Upper lobe of right lung (tissue), 1 donor: ENCODE results near the gene CTDP1. TPM values are rescaled to one million over a fixed set of nuclear protein-coding genes. Genes with fewer than 3 reads are reported as not detected.
A peak's percentile ranks its signal among the peaks of the same experiment; 100 is the strongest.

Source experiments
- ATAC-seq: fragments of 200-7000 bp; cut with Tn5 transposase; one replicate; pipeline ENCODE4 v1.9.1; 2020; ENCODE audit warnings: mild to moderate bottlenecking, moderate library complexity
- DNase-seq: peaks from one replicate; pipeline ENCODE4 v3.0.0-alpha.2; 2020
- H3K27ac ChIP-seq: fragments of 200-600 bp; one replicate; pipeline ENCODE4 v1.8.0; 2022
- H3K27me3 ChIP-seq: fragments of 200-600 bp; one replicate; pipeline ENCODE4 v1.8.0; 2022; ENCODE audit warnings: mild to moderate bottlenecking
- H3K36me3 ChIP-seq: fragments of 200-600 bp; one replicate; pipeline ENCODE4 v1.8.0; 2022
- H3K4me1 ChIP-seq: fragments of 200-600 bp; one replicate; pipeline ENCODE4 v1.8.0; 2022
- H3K4me3 ChIP-seq: fragments of 200-600 bp; one replicate; pipeline ENCODE4 v1.8.0; 2022; ENCODE audit warnings: mild to moderate bottlenecking
- H3K9me3 ChIP-seq: fragments of 200-600 bp; one replicate; pipeline ENCODE4 v1.8.0; 2022
- intact Hi-C: fragments of 100-400 bp; cut with DNase I; formaldehyde crosslinking; loops from one replicate; pipeline ENCODE4 v1.11.0; 2022
- long read RNA-seq: library from polyadenylated mRNA; unstranded; transcript quantifications from one replicate; pipeline ENCODE4 v2.0.0, GENCODE V29; 2021
- total RNA-seq: library from RNA; stranded (reverse); fragmentation: NEBNext Ultra II Directional; extraction: Animal tissue kit (Norgen Biotek cat#: 25700); gene quantifications from one replicate; pipeline ENCODE4 v1.2.1, GENCODE V29; 2021
- TF ChIP-seq, protein P1 (sequence below): fragments of 200-600 bp; IDR thresholded peaks from one replicate; pipeline ENCODE4 v1.8.0; 2022; ENCODE audit warnings: antibody characterized with exemption
- donor health status: DM: no; HTN: yes; CAD: no; lungs with severe emphysema.

The CTDP1 gene, protein sequence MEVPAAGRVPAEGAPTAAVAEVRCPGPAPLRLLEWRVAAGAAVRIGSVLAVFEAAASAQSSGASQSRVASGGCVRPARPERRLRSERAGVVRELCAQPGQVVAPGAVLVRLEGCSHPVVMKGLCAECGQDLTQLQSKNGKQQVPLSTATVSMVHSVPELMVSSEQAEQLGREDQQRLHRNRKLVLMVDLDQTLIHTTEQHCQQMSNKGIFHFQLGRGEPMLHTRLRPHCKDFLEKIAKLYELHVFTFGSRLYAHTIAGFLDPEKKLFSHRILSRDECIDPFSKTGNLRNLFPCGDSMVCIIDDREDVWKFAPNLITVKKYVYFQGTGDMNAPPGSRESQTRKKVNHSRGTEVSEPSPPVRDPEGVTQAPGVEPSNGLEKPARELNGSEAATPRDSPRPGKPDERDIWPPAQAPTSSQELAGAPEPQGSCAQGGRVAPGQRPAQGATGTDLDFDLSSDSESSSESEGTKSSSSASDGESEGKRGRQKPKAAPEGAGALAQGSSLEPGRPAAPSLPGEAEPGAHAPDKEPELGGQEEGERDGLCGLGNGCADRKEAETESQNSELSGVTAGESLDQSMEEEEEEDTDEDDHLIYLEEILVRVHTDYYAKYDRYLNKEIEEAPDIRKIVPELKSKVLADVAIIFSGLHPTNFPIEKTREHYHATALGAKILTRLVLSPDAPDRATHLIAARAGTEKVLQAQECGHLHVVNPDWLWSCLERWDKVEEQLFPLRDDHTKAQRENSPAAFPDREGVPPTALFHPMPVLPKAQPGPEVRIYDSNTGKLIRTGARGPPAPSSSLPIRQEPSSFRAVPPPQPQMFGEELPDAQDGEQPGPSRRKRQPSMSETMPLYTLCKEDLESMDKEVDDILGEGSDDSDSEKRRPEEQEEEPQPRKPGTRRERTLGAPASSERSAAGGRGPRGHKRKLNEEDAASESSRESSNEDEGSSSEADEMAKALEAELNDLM
- total RNA-seq, result 23.0 TPM
- long read RNA-seq, full-length matches to known transcripts, result 46 of 65 reads
- long read RNA-seq, partial matches to known transcripts, result 9 of 65 reads
- long read RNA-seq, other reads (novel, unspliced or antisense), result 10 of 65 reads

DNA sequence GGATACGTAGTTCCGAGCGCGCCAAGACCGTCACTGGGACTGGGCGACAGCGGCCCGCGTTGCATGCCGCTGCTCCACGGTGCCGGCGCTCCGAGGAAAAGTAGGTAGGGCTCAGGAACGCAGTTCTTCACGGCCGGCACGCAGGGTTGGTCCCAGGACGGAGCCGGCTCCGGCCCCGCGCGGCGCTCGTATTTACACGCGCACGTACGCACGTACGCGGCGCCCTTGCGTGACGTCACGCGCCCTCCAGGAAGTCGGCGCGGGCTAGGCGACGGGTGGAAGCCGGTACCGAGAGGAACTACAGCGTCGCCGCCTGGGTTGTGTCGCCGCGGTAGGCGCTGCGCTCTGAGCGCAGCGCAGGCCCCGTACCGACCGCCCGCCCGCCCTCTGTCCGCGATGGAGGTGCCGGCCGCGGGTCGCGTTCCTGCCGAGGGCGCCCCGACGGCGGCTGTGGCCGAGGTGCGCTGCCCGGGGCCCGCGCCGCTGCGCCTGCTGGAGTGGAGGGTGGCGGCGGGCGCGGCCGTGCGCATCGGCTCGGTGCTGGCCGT, at the start of gene CTDP1:
TSS of gene CTDP1 (plus strand) at position 252 of the 548 bp plus-strand sequence. CDS start at position 397, 145 bp downstream.
- ATAC-seq, result peak; percentile 85
- peak within 1 kb of the TSS; percentile 63 for H3K4me3 ChIP-seq
- TF ChIP-seq, protein P1, sequence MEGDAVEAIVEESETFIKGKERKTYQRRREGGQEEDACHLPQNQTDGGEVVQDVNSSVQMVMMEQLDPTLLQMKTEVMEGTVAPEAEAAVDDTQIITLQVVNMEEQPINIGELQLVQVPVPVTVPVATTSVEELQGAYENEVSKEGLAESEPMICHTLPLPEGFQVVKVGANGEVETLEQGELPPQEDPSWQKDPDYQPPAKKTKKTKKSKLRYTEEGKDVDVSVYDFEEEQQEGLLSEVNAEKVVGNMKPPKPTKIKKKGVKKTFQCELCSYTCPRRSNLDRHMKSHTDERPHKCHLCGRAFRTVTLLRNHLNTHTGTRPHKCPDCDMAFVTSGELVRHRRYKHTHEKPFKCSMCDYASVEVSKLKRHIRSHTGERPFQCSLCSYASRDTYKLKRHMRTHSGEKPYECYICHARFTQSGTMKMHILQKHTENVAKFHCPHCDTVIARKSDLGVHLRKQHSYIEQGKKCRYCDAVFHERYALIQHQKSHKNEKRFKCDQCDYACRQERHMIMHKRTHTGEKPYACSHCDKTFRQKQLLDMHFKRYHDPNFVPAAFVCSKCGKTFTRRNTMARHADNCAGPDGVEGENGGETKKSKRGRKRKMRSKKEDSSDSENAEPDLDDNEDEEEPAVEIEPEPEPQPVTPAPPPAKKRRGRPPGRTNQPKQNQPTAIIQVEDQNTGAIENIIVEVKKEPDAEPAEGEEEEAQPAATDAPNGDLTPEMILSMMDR, result no peak
- DNase-seq, result peak; percentile 97
- H3K27ac ChIP-seq, result peak within 1 kb of the TSS; percentile 99
- intact Hi-C loops, result no loop called here
- H3K36me3 ChIP-seq, result no peaks in the 10 kb centered on the region
- no peaks in the 10 kb centered on the region for H3K9me3 ChIP-seq
- H3K4me1 ChIP-seq, result peaks cover 26% of the 10 kb centered on the region
- H3K27me3 ChIP-seq, result no peaks in the 10 kb centered on the region

DNA sequence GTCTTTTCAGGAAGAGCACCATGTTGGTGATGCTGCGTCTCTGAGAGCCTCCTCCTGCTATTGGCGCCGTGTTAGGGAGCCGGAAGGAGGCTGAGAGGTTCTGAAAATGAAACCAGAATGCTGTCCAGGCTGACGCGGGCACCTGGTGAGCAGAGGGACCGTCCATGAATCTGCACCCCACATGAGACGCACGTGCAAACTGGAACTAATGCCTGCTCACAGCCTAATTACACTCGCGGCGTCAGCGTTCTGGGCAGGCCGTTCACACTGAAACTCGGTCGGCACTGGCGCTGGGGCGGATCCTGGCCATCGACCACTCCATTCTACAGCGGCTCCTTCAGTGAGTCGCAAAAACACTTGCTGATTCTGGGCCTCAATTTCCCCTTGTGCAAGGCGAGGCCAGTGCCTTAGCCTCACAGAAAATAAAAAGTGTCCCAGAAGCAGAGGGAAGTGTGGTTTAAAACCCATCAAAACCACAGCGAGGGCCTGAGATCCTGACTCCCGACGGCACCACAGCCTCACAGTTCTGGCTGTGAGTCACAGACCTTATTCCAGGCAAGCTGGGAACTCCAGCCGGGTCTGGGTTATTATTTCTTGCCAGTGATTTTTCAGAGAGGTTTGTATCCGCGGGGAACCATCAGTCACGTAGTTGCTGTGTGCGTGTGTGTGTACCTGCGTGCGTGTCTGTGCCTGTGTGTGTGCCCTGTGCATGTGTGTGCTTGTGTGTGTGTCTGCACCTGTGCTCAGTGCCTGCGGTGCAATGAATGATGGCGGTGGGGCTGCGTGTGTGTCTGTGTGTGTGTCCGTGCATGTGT, 49.1 kb upstream of the CTDP1 start:
- Histone ChIP-seq H3K27ac (no peak overlapping the region), H3K4me1 (no peaks in the 10 kb centered on the region), H3K36me3 (no peaks in the 10 kb centered on the region), H3K4me3 (no peak overlapping the region), H3K9me3 (no peaks in the 10 kb centered on the region), H3K27me3 (peaks cover 5% of the 10 kb centered on the region)
- ATAC-seq, result no peak
- DNase-seq, result peak; percentile 53
- intact Hi-C loops, result no loop called here
- TF ChIP-seq, protein P1, result no peak

DNA sequence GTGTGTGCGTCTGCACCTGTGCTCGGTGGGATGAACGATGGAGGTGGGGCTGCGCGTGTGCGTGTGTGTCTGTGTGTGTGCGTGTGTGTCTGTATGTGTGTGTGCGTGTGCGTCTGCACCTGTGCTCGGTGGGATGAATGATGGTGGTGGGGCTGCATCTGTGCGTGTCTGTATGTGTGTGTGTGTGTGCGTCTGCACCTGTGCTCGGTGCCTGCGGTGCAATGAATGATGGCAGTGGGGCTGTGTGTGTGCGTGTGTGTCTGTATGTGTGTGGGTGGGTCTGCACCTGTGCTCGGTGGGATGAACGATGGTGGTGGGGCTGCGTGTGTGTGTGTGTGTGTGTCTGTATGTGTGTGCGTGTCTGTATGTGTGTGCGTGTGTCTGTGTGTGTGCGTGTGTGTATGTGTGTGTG, 48.5 kb upstream of the CTDP1 start:
- ATAC-seq, result no peak
- DNase-seq, result no peak
- Histone ChIP-seq H3K4me3 (no peak overlapping the region), H3K9me3 (no peaks in the 10 kb centered on the region), H3K27me3 (peaks cover 3% of the 10 kb centered on the region), H3K36me3 (no peaks in the 10 kb centered on the region), H3K4me1 (no peaks in the 10 kb centered on the region), H3K27ac (no peak overlapping the region)
- TF ChIP-seq, protein P1, result no peak
- intact Hi-C loops, result no loop called here

DNA sequence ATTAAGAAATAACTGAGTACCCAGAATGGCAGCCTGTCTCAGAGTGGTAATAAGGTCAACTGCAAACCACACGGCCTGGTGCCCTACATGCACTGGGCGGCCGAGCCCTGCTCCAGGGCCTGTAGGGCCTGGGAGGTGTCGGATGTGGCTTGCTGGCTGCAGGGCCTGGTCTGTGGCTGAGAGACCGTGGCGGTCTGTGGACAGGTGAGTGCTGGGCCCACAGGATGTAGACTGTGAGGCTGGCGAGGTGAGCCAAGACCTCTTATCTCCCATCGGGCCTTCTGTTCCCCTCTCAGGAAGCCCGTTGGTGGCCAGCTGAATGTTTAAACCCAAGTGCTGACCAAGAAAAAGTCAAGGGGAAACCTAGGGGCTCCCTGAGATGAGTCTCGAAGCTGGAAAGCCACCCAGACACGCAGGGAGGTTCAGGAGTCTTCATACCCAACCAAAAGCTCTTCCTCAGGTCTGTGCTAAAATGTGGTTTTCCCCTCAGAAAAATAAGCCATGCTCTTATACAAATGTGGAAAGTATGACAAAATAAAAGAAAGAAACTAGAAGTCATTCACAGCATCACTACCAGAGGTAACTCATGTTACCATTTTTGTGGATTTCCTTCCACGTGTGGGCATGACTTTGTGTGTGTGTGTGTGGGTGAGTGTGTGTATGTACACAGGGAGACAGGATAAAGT, 47.7 kb upstream of the CTDP1 start:
- intact Hi-C loops, result no loop called here
- TF ChIP-seq, protein P1, result no peak
- no peaks in the 10 kb centered on the region for H3K9me3 ChIP-seq
- peaks cover under 1% of the 10 kb centered on the region for H3K27me3 ChIP-seq
- DNase-seq (no peak), ATAC-seq (no peak)
- H3K4me3 ChIP-seq, result no peak overlapping the region
- H3K36me3 ChIP-seq, result no peaks in the 10 kb centered on the region
- H3K27ac ChIP-seq, result no peak overlapping the region
- no peaks in the 10 kb centered on the region for H3K4me1 ChIP-seq
